ENCODE data around the gene AK4. TPM values are rescaled to one million over a fixed set of nuclear protein-coding genes. Genes with fewer than 3 reads are reported as not detected.
"Not testable (repeated sequence)": the region's sequence is repeated elsewhere in the genome, so short reads cannot be mapped to it uniquely, and the experiment has no call there.

AK4 gene
- total and polyA plus RNA-seq, 9 donors: 5.0 to 14.1 (median 7.6) TPM

DNA sequence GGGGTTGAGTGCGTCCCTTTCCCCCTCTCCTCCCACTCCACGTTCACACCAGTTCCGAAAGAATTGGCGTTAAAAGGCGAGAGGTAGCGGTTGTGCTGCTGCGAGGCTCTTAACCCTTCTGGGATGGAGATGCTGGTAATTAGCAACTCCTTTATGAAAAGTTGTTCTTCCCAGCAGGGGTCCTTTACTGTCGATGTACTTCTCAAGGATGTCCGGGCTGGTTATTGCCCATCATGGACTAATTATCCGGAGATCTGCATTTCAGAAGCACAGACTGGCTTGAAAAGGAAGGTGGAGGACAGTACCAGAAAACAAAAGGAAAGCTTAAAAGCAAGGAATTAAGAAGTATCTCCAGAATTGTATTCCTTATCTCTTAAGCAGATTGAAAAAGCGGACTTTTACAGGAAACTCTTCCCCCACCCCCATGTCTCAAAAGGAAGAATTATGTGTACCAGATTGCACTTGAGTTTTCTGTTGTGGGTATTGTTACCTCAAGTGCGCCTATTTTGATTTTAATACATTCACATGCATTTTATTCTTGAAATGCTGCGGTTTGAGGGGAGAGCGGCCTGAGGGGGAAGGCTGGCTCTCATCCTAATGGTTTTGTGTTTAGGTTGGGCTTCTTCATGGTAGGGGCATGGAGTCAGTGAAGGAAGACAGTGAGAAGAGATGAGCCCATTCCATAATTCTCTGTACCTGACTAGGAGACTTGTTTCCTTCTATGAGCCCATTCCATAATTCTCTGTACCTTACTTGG is 1.5 kb downstream of the AK4 start:
- H3K4me3 ChIP-seq (ENCODE audit: low read length): peak overlapping the region; percentile 70
- no peaks in the 10 kb centered on the region for H3K36me3 ChIP-seq (ENCODE audit: control insufficient read depth, insufficient read depth, low read length)
- 31% methylated on average over 5 of the region's 14 CpGs for WGBS (ENCODE audit: insufficient coverage)
- H3K4me1 ChIP-seq (ENCODE audit: control insufficient read depth, insufficient read depth, low read length): peaks cover 8% of the 10 kb centered on the region
- peaks cover 13% of the 10 kb centered on the region for H3K27me3 ChIP-seq (ENCODE audit: control insufficient read depth, insufficient read depth, low read length)
- H3K9me3 ChIP-seq (replicated peaks; ENCODE audit: control insufficient read depth, low read depth, low read length): no peaks in the 10 kb centered on the region
- DNase-seq: no peak
- peak overlapping the region; percentile 74 for H3K27ac ChIP-seq (ENCODE audit: low read length)

DNA sequence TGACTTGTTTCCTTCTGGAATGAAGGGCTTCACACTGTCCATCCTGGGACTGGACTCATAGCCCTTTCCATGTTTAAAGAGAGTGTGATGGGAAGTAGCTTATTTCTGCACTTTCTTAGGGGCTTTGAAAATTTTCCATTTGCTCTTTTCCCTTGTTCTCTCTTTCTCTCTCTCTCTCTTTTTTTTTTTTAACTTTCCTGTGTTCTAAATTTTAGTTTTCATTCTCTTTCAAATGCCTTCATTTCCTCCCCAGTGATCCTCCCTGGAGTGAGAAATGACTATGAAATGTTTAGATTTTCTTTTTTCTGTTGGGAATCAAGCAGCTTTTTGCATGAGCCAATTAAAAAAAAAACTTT is 2.1 kb downstream of the AK4 start:
- H3K4me3 ChIP-seq (ENCODE audit: low read length): no peak overlapping the region
- H3K27ac ChIP-seq (ENCODE audit: low read length): no peak overlapping the region
- no peaks in the 10 kb centered on the region for H3K36me3 ChIP-seq (ENCODE audit: control insufficient read depth, insufficient read depth, low read length)
- DNase-seq: no peak
- peaks cover 13% of the 10 kb centered on the region for H3K27me3 ChIP-seq (ENCODE audit: control insufficient read depth, insufficient read depth, low read length)
- peaks cover 8% of the 10 kb centered on the region for H3K4me1 ChIP-seq (ENCODE audit: control insufficient read depth, insufficient read depth, low read length)
- no peaks in the 10 kb centered on the region for H3K9me3 ChIP-seq (replicated peaks; ENCODE audit: control insufficient read depth, low read depth, low read length)

DNA sequence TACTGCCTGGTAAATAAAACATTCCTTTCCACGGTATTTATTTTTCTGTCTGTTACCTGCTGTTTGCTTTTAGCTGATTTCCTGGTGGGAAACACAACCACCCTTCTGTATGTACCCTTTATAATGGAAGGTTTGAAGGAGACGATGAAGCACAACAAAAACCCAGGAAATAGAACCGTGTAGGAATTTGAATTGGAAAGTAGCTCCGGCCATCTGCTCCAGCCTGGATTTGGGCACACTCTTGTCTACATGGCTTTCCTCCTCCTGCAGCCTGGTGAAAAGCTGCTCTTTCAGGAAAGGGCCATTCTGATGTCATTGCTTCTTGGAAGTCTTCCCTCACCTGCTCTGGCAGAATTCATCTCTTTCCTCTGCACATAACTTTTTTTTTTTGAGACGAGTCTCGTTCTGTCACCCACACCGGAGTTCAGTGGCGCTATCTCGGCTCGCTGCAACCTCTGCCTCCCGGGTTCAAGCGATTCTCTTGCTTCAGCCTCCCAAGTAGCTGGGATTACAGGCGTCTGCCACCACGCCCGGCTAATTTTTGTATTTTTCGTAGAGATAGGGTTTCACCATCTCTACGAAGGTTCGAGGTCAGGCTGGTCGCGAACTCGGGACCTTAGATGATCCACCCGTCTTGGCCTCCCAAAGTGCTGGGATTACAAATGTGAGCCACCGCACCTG is 2.7 kb downstream of the AK4 start:
- Histone ChIP-seq H3K9me3 (replicated peaks; ENCODE audit: control insufficient read depth, low read depth, low read length) (no peaks in the 10 kb centered on the region), H3K27ac (ENCODE audit: low read length) (no peak overlapping the region), H3K4me1 (ENCODE audit: control insufficient read depth, insufficient read depth, low read length) (peaks cover 8% of the 10 kb centered on the region), H3K27me3 (ENCODE audit: control insufficient read depth, insufficient read depth, low read length) (peaks cover 13% of the 10 kb centered on the region), H3K4me3 (ENCODE audit: low read length) (no peak overlapping the region), H3K36me3 (ENCODE audit: control insufficient read depth, insufficient read depth, low read length) (no peaks in the 10 kb centered on the region)
- DNase-seq: no peak
- 84% methylated on average over 20 of the region's 23 CpGs for WGBS (ENCODE audit: insufficient coverage)

DNA sequence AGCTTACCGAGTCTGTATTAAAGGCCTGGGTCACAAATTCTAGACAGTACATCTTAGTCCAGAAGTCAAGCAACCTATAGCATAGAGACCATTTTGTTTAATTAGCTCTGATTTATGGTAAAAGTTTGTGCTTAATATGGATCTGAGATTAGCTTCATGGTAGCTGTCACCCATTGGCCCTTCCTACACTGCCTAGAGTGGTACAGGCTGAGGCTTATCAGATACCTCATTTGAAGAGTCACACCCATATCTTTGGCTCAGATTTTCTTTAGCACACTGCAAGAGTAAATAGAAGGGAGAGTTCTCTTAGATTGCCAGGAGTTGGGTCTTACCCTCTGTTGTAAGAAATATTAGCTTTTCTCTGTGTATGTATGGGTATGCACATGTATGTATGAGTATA is 3.6 kb downstream of the AK4 start:
- H3K27ac ChIP-seq (ENCODE audit: low read length): no peak overlapping the region
- H3K27me3 ChIP-seq (ENCODE audit: control insufficient read depth, insufficient read depth, low read length): peaks cover 8% of the 10 kb centered on the region
- no CpG with 5 or more reads among the region's 1 CpG for WGBS (ENCODE audit: insufficient coverage)
- H3K9me3 ChIP-seq (replicated peaks; ENCODE audit: control insufficient read depth, low read depth, low read length): no peaks in the 10 kb centered on the region
- H3K4me1 ChIP-seq (ENCODE audit: control insufficient read depth, insufficient read depth, low read length): peaks cover 8% of the 10 kb centered on the region
- H3K4me3 ChIP-seq (ENCODE audit: low read length): no peak overlapping the region
- no peaks in the 10 kb centered on the region for H3K36me3 ChIP-seq (ENCODE audit: control insufficient read depth, insufficient read depth, low read length)
- no peak for DNase-seq

DNA sequence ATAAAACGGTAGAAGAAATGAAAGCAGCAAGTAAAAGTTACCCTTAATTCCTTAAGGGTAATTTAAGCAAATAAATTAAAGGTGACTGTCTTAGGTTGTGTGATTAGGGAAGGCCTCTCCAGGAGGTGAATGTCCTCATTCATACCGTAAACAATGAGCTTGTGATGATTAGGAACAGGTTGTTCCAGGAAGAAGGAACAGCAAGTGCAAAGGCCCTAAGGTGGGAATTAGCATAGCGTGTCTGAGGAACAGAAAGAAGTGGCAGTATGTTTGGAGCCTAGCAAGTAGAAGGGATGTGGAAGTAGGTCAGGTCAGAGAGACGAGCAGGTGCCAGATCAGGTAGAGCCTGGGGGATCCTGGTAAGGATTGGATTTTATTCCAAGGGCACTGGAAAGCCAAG is 5.6 kb downstream of the AK4 start:
- DNase-seq: no peak
- H3K27ac ChIP-seq (ENCODE audit: low read length): no peak overlapping the region
- H3K27me3 ChIP-seq (ENCODE audit: control insufficient read depth, insufficient read depth, low read length): peaks cover 2% of the 10 kb centered on the region
- H3K4me1 ChIP-seq (ENCODE audit: control insufficient read depth, insufficient read depth, low read length): peaks cover 4% of the 10 kb centered on the region
- 96% methylated on average over 3 of the region's 4 CpGs for WGBS (ENCODE audit: insufficient coverage)
- no peak overlapping the region for H3K4me3 ChIP-seq (ENCODE audit: low read length)
- H3K36me3 ChIP-seq (ENCODE audit: control insufficient read depth, insufficient read depth, low read length): no peaks in the 10 kb centered on the region
- H3K9me3 ChIP-seq (replicated peaks; ENCODE audit: control insufficient read depth, low read depth, low read length): no peaks in the 10 kb centered on the region

DNA sequence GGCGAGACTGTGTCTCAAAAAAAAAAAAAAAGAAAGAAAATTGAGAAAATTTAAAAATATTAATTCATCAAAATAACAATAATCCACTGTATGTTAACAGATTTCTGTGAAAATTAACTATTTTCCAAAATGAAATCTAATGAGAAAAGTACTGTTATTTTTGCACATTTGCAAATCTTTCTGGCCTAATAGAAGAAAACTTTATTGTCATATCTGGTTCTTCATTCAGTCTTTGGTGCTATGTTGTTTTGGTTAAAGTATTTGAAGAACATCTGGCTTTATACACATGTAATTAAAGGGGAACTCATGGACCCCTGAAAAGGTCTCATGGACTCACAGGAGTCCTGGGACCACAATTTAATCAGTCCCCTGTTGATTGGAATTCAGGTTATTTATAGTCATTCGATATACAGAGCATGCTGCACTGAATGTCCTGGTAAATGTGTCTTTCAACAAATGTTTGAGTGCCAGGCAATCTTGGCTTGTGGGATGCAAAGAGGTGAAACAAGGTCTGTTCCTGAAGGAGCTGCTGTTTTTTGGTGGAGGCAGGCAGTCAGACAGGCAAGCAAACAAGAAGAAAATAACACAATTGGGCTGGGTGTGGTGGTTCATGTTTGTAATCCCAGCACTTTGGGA is 9.0 kb downstream of the AK4 start:
- H3K4me1 ChIP-seq (ENCODE audit: control insufficient read depth, insufficient read depth, low read length): no peaks in the 10 kb centered on the region
- H3K9me3 ChIP-seq (replicated peaks; ENCODE audit: control insufficient read depth, low read depth, low read length): no peaks in the 10 kb centered on the region
- H3K27ac ChIP-seq (ENCODE audit: low read length): no peak overlapping the region
- no peak overlapping the region for H3K4me3 ChIP-seq (ENCODE audit: low read length)
- H3K27me3 ChIP-seq (ENCODE audit: control insufficient read depth, insufficient read depth, low read length): no peaks in the 10 kb centered on the region
- no peaks in the 10 kb centered on the region for H3K36me3 ChIP-seq (ENCODE audit: control insufficient read depth, insufficient read depth, low read length)
- WGBS (ENCODE audit: insufficient coverage): 88% methylated on average over 1 of the region's 2 CpGs
- DNase-seq: no peak

DNA sequence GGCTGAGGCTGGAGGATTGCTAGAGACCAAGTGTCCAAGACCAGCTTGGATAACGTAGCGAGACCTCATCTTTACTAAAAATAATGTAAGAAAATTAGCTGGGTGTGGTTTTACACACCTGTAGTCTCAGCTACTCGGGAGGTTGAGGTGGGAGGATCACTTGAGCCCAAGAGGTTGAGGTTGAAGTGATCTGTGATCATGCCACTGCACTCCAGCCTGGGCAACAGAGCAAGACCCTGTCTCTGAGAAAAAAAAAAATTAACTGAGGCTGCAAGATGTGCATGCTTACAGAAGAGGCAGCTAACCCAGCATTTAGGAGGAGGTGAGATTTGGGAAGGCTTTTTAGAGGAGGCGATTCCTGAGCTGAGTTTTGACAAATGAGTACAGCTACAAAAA is 9.5 kb downstream of the AK4 start:
- Histone ChIP-seq H3K36me3 (ENCODE audit: control insufficient read depth, insufficient read depth, low read length) (no peaks in the 10 kb centered on the region), H3K9me3 (replicated peaks; ENCODE audit: control insufficient read depth, low read depth, low read length) (no peaks in the 10 kb centered on the region), H3K4me1 (ENCODE audit: control insufficient read depth, insufficient read depth, low read length) (no peaks in the 10 kb centered on the region), H3K27me3 (ENCODE audit: control insufficient read depth, insufficient read depth, low read length) (no peaks in the 10 kb centered on the region), H3K27ac (ENCODE audit: low read length) (no peak overlapping the region), H3K4me3 (ENCODE audit: low read length) (no peak overlapping the region)
- 97% methylated on average over 2 of the region's 4 CpGs for WGBS (ENCODE audit: insufficient coverage)
- DNase-seq: no peak

DNA sequence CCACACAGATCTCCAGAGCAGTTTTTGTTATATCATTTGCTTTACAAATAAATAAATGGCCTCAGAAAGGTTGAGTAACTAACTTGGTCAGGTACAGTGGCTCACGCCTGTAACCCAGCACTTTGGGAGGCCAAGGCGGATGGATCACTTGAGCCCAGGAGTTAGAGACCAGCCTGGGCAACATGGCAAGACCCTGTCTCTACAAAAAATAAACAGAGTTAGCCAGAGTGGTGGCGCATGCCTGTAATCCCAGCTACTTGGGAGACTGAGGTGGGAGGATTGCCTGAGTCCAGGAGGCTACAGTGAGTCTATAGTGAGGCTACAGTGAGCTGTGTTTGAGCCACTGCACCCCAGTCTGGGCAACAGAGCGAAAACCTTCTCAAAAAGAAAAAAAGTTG is 11.3 kb downstream of the AK4 start:
- not testable (repeated sequence) for DNase-seq; H3K27ac ChIP-seq (ENCODE audit: low read length); H3K4me1 ChIP-seq (ENCODE audit: control insufficient read depth, insufficient read depth, low read length); H3K36me3 ChIP-seq (ENCODE audit: control insufficient read depth, insufficient read depth, low read length); H3K9me3 ChIP-seq (replicated peaks; ENCODE audit: control insufficient read depth, low read depth, low read length); H3K27me3 ChIP-seq (ENCODE audit: control insufficient read depth, insufficient read depth, low read length); H3K4me3 ChIP-seq (ENCODE audit: low read length)
- 93% methylated on average over 4 of the region's 4 CpGs for WGBS (ENCODE audit: insufficient coverage)

DNA sequence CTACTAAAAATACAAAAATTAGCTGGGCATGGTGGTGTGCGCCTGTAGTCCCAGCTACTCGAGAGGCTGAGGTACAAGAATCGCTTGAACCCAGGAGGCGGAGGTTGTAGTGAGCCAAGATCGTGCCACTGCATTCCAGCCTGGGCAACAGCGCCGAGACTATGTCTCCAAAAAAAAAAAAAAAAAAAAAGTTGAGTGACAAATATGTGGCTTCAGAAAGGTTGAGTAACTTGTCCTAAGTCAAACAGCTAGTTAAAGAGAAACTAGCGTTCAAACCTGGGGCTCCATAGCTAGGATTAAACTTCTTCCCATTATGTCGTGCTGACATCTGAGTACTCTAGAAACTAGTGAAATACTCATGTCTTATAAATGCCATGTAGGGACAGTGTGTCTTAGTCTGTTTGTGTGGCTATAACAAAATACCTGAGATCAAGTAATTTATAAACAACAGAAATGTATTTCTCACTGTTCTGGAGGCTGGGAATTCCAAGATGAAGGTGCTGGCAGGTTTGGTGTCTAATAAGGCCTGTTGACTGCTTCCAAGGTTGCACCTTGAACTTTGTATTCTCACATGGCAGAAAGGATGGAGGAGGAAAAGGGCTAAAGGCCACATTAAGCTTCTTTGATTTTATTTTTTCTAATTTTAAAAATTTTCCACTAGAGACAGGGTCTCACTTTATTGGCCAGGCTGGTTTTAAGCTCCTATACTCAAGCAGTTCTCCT is 12.0 kb downstream of the AK4 start:
- 90% methylated on average over 7 of the region's 9 CpGs for WGBS (ENCODE audit: insufficient coverage)
- Histone ChIP-seq H3K36me3 (ENCODE audit: control insufficient read depth, insufficient read depth, low read length) (no peaks in the 10 kb centered on the region), H3K9me3 (replicated peaks; ENCODE audit: control insufficient read depth, low read depth, low read length) (no peaks in the 10 kb centered on the region), H3K4me3 (ENCODE audit: low read length) (no peak overlapping the region), H3K27me3 (ENCODE audit: control insufficient read depth, insufficient read depth, low read length) (no peaks in the 10 kb centered on the region), H3K4me1 (ENCODE audit: control insufficient read depth, insufficient read depth, low read length) (no peaks in the 10 kb centered on the region), H3K27ac (ENCODE audit: low read length) (no peak overlapping the region)
- no peak for DNase-seq

DNA sequence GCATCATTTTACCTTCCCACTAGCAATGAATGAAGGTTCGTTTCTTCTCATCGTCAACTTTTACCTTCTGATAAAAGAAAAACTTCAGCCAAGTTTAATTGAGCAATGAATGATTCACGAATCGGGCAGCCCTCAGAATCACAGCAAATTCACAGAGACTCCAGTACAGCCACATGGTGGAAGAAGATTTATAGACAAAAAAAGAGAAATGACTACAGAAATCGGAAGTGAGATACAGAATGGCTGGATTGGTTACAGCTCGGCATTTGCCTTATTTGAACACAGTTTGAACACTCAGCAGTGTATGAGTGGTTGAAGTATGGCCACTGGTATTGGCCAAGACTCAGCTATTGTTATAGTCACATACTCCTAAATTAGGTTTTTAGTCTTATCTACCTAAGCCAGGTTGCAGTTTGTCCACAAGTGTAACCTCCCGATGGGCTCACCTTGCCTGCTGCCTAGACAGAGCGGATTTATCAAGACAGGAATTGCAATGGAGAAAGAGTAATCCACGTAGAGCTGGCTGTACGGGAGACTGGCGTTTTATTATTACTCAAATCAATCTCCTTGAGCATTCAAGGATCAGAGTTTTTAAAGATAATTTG is 15.3 kb downstream of the AK4 start:
- Histone ChIP-seq H3K4me3 (ENCODE audit: low read length) (no peak overlapping the region), H3K9me3 (replicated peaks; ENCODE audit: control insufficient read depth, low read depth, low read length) (no peaks in the 10 kb centered on the region), H3K36me3 (ENCODE audit: control insufficient read depth, insufficient read depth, low read length) (no peaks in the 10 kb centered on the region), H3K4me1 (ENCODE audit: control insufficient read depth, insufficient read depth, low read length) (no peaks in the 10 kb centered on the region), H3K27ac (ENCODE audit: low read length) (no peak overlapping the region), H3K27me3 (ENCODE audit: control insufficient read depth, insufficient read depth, low read length) (no peaks in the 10 kb centered on the region)
- DNase-seq: no peak
- 100% methylated on average over 2 of the region's 11 CpGs for WGBS (ENCODE audit: insufficient coverage)
